Measurements from ENCODE around the gene ATP2B2. TPM values are rescaled to one million over a fixed set of nuclear protein-coding genes. Genes with fewer than 3 reads are reported as not detected.
A peak's percentile ranks its signal among the peaks of the same experiment; 100 is the strongest.

ATP2B2 gene
- polyA plus RNA-seq = under 1 TPM in 2 of 4 donors, not detected in 2; 0.39 to 0.55 TPM
- long read RNA-seq, donor 1 = 0 reads
- long read RNA-seq, donor 2 = 0 reads
- long read RNA-seq, donor 3 = 0 reads
- long read RNA-seq, donor 4 = 0 reads
- long read RNA-seq, donor 5 = 0 reads
- long read RNA-seq, donor 6 = 0 reads
- long read RNA-seq, donor 7 = 0 reads
- long read RNA-seq, donor 8 = 0 reads
- long read RNA-seq, donor 9 = 0 reads
- long read RNA-seq, donor 10 = 0 reads

DNA sequence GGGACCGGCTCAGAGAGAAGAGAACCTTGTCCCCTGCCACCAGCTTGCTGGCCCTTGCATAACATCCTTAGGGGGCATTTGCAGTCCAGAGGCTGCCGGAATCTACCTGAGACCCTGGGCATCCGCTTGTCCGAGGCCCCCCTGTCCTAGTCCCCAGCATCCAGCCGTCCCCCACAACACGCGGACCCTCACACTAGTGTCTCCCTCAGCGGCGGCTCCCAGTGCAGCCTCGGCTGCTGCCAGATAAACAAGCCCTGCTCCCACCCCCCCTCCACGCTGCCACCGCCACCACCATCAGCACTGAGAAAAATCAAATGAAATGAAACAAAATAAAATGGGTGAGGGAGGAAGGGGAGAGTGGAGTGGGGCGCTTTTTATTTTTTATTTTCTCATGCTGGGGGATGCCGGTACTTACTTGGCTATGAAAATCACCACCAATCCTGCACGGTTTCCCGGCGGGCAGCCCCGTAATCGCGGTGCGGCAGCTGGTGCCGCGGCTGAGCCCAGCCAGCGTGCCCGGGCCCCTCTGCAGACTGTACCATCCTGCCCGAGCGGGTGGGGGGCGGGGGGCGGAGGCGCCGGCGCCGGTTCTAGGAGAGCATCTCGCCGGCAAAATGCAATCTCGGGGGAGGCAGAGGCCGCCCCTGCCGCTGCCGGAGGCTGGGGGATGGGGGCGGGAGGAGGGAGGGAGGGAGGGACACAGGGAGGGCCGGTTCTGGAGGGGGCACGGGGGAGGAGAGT is at the start of gene ATP2B2:
Gene ATP2B2, minus strand, starts transcription at position 537 of the 741 bp plus-strand sequence. CDS start 56,043 bp downstream, outside the sequence.
- H3K36me3 ChIP-seq (ENCODE audit: control insufficient read depth in 3 of 3, insufficient read depth in 2 of 3, low read depth in 1 of 3, low read length in 3 of 3) = no peaks in the 10 kb centered on the region
- 5 to 8% (median 6%) methylated on average over 29 to 42 of the region's 42 CpGs for WGBS, 3 donors
- FAIRE-seq = no peak
- no peaks in the 10 kb centered on the region for H3K9me3 ChIP-seq (ENCODE audit: control insufficient read depth in 2 of 2, insufficient read depth in 1 of 2, low read depth in 1 of 2, low read length in 1 of 2)
- H3K4me1 ChIP-seq (ENCODE audit: control insufficient read depth in 3 of 3, insufficient read depth in 2 of 3, low read depth in 1 of 3, low read length in 2 of 3) = no peaks in the 10 kb centered on the region
- DNase-seq = no peak
- no peak within 1 kb of the TSS for H3K4me3 ChIP-seq (ENCODE audit: low read depth in 1 of 3, low read length in 3 of 3)
- H3K27me3 ChIP-seq (ENCODE audit: control insufficient read depth in 3 of 3, insufficient read depth in 3 of 3, low read length in 3 of 3) = peaks cover 0 to 31% (median 10%) of the 10 kb centered on the region in 3 donors
- no peak within 1 kb of the TSS for H3K27ac ChIP-seq (ENCODE audit: low read depth in 1 of 3, low read length in 2 of 3)

DNA sequence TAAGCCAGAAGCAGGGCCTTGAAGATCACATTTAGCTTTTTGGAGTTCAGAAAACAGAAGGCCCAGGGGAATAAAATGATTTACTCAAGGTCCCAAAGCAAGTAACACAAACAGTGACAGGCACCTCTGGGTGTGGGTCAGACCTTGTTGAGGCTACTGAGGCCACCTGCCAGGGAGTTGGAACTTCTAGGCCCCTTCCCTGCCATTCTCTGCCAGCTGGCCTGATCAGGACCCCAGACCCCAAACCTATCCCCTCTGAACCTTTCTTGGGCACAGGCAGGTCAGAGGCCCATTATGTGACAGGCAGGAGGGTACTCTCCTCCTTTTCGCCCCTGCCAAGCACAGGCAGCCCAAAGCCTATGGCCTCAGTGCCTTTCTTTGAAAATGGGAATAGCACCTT is 49.4 kb upstream of the ATP2B2 start:
- H3K4me3 ChIP-seq (ENCODE audit: low read depth in 1 of 3, low read length in 3 of 3) = no peak overlapping the region
- peaks cover 0 to 7% (median 2%) of the 10 kb centered on the region in 3 donors for H3K27me3 ChIP-seq (ENCODE audit: control insufficient read depth in 3 of 3, insufficient read depth in 3 of 3, low read length in 3 of 3)
- DNase-seq (no peak), FAIRE-seq (no peak)
- H3K9me3 ChIP-seq (ENCODE audit: control insufficient read depth in 2 of 2, insufficient read depth in 1 of 2, low read depth in 1 of 2, low read length in 1 of 2) = no peaks in the 10 kb centered on the region
- H3K4me1 ChIP-seq (ENCODE audit: control insufficient read depth in 3 of 3, insufficient read depth in 2 of 3, low read depth in 1 of 3, low read length in 2 of 3) = no peaks in the 10 kb centered on the region
- 90 to 94% (median 92%) methylated on average over 1 of the region's 1 CpG for WGBS, 3 donors
- no peaks in the 10 kb centered on the region for H3K36me3 ChIP-seq (ENCODE audit: control insufficient read depth in 3 of 3, insufficient read depth in 2 of 3, low read depth in 1 of 3, low read length in 3 of 3)
- no peak overlapping the region for H3K27ac ChIP-seq (ENCODE audit: low read depth in 1 of 3, low read length in 2 of 3)

DNA sequence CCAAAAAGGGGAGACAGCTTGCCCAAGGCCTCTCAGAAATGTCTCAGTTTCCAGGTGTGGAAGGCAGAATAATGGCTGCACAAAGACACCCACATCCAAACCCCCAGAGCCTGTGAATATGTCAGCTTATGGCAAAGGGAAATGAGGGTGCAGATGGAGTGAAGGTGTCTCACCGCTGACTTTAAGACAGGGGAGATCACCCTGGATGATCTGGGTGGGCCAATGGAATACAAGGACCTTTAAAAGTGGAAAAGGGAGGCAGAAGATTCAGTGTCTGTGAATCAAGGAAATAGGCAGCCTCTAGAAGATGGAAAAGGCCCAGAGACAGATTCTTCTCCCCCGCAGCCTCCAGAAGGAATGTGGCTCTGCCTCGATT is 48.8 kb upstream of the ATP2B2 start:
- H3K27ac ChIP-seq (ENCODE audit: low read depth in 1 of 3, low read length in 2 of 3) = no peak overlapping the region
- H3K27me3 ChIP-seq (ENCODE audit: control insufficient read depth in 3 of 3, insufficient read depth in 3 of 3, low read length in 3 of 3) = peaks cover 0 to 7% (median 2%) of the 10 kb centered on the region in 3 donors
- H3K4me3 ChIP-seq (ENCODE audit: low read depth in 1 of 3, low read length in 3 of 3) = no peak overlapping the region
- no peaks in the 10 kb centered on the region for H3K4me1 ChIP-seq (ENCODE audit: control insufficient read depth in 3 of 3, insufficient read depth in 2 of 3, low read depth in 1 of 3, low read length in 2 of 3)
- WGBS, 3 donors = 89 to 92% (median 91%) methylated on average over 3 of the region's 3 CpGs
- no peaks in the 10 kb centered on the region for H3K36me3 ChIP-seq (ENCODE audit: control insufficient read depth in 3 of 3, insufficient read depth in 2 of 3, low read depth in 1 of 3, low read length in 3 of 3)
- no peak for FAIRE-seq
- no peak for DNase-seq
- H3K9me3 ChIP-seq (ENCODE audit: control insufficient read depth in 2 of 2, insufficient read depth in 1 of 2, low read depth in 1 of 2, low read length in 1 of 2) = no peaks in the 10 kb centered on the region

DNA sequence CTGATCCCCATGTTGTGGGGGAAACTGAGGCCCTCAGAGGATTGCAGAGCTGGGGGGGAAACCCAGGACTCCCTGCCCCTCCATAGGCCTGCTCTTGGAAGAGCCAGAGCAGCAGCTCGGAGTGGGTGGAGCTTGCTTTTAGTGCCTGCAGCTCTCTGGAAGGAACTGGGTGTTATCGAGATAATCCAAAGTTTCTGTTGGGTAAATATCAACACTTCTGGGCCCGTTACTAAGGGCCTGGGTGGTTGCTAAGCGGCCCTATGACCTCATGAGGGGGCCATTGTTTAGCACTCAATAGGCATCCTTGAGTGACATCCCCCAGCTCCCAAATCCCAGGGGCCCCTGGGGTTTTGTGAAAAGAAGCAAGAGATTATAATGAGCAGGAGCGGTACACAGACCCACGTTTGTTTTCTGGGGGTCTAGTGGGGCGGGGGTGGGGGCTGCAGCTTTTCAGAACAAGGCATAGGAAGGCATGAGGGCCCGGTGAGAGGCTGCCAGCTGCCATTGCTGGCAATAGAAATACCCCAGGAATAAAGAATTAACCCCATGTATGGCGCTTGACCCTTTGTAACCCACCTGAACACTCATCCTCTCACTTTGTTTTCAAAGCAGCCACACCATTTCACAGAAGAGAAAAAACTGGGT is 48.3 kb upstream of the ATP2B2 start:
- 21 to 33% (median 33%) methylated on average over 9 of the region's 9 CpGs for WGBS, 3 donors
- DNase-seq (peak in 1 of 2 donors; percentile 9), FAIRE-seq (no peak)
- Histone ChIP-seq H3K4me1 (ENCODE audit: control insufficient read depth in 3 of 3, insufficient read depth in 2 of 3, low read depth in 1 of 3, low read length in 2 of 3) (no peaks in the 10 kb centered on the region), H3K4me3 (ENCODE audit: low read depth in 1 of 3, low read length in 3 of 3) (no peak overlapping the region), H3K27me3 (ENCODE audit: control insufficient read depth in 3 of 3, insufficient read depth in 3 of 3, low read length in 3 of 3) (peaks cover 0 to 7% (median 2%) of the 10 kb centered on the region in 3 donors), H3K36me3 (ENCODE audit: control insufficient read depth in 3 of 3, insufficient read depth in 2 of 3, low read depth in 1 of 3, low read length in 3 of 3) (no peaks in the 10 kb centered on the region), H3K9me3 (ENCODE audit: control insufficient read depth in 2 of 2, insufficient read depth in 1 of 2, low read depth in 1 of 2, low read length in 1 of 2) (no peaks in the 10 kb centered on the region), H3K27ac (ENCODE audit: low read depth in 1 of 3, low read length in 2 of 3) (no peak overlapping the region)

DNA sequence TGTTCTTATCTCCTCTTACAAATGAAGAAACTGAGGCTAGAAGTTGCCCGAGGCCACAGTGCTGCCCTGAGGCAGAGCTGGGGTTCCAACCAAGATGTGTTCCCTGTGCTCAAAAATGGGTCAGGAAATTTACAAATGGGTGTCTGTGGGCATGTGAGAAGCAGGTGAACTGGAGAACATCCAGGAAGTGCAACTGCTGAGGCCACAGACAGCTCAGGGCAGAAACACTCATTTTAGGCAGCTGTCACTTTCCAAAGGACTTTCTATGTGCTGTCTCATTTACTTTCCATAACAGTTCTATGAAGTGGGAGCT is 47.2 kb upstream of the ATP2B2 start:
- Histone ChIP-seq H3K4me1 (ENCODE audit: control insufficient read depth in 3 of 3, insufficient read depth in 2 of 3, low read depth in 1 of 3, low read length in 2 of 3) (no peaks in the 10 kb centered on the region), H3K9me3 (ENCODE audit: control insufficient read depth in 2 of 2, insufficient read depth in 1 of 2, low read depth in 1 of 2, low read length in 1 of 2) (no peaks in the 10 kb centered on the region), H3K36me3 (ENCODE audit: control insufficient read depth in 3 of 3, insufficient read depth in 2 of 3, low read depth in 1 of 3, low read length in 3 of 3) (no peaks in the 10 kb centered on the region), H3K27ac (ENCODE audit: low read depth in 1 of 3, low read length in 2 of 3) (no peak overlapping the region), H3K4me3 (ENCODE audit: low read depth in 1 of 3, low read length in 3 of 3) (no peak overlapping the region), H3K27me3 (ENCODE audit: control insufficient read depth in 3 of 3, insufficient read depth in 3 of 3, low read length in 3 of 3) (peaks cover 0 to 7% (median 2%) of the 10 kb centered on the region in 3 donors)
- no peak for DNase-seq
- WGBS, 3 donors = 64 to 85% (median 71%) methylated on average over 1 of the region's 1 CpG
- FAIRE-seq = no peak

GRCh38 chr3:10551821-10552630 is 46.6 kb upstream of the ATP2B2 start:
- WGBS, 3 donors = 40 to 67% (median 62%) methylated on average over 19 of the region's 19 CpGs
- H3K4me1 ChIP-seq (ENCODE audit: control insufficient read depth in 3 of 3, insufficient read depth in 2 of 3, low read depth in 1 of 3, low read length in 2 of 3) = no peaks in the 10 kb centered on the region
- H3K9me3 ChIP-seq (ENCODE audit: control insufficient read depth in 2 of 2, insufficient read depth in 1 of 2, low read depth in 1 of 2, low read length in 1 of 2) = no peaks in the 10 kb centered on the region
- peaks cover 0 to 7% (median 0%) of the 10 kb centered on the region in 3 donors for H3K27me3 ChIP-seq (ENCODE audit: control insufficient read depth in 3 of 3, insufficient read depth in 3 of 3, low read length in 3 of 3)
- no peaks in the 10 kb centered on the region for H3K36me3 ChIP-seq (ENCODE audit: control insufficient read depth in 3 of 3, insufficient read depth in 2 of 3, low read depth in 1 of 3, low read length in 3 of 3)
- no peak overlapping the region for H3K27ac ChIP-seq (ENCODE audit: low read depth in 1 of 3, low read length in 2 of 3)
- no peak for DNase-seq
- FAIRE-seq = no peak
- no peak overlapping the region for H3K4me3 ChIP-seq (ENCODE audit: low read depth in 1 of 3, low read length in 3 of 3)

DNA sequence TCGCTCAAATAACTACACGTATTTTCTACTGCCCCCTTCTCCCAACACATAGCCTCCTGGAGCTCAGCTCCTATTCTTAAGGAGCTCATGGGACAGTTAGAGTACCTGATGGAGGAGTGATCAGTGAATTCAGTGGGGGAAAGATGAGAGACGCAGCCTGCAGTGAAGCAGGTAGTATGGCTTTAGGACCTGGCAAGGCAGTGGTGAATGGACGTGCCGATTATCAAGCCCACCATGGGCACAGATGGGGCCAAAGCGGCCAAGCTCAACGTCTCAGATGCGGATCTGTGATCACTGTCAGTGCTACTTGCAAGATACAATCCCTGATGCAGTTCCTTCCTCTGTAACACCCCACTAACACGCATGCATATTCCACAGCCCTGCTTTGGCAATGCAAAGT is 45.8 kb upstream of the ATP2B2 start:
- no peak overlapping the region for H3K27ac ChIP-seq (ENCODE audit: low read depth in 1 of 3, low read length in 2 of 3)
- no peaks in the 10 kb centered on the region for H3K4me1 ChIP-seq (ENCODE audit: control insufficient read depth in 3 of 3, insufficient read depth in 2 of 3, low read depth in 1 of 3, low read length in 2 of 3)
- DNase-seq = no peak
- 80 to 84% (median 83%) methylated on average over 9 of the region's 9 CpGs for WGBS, 3 donors
- FAIRE-seq = no peak
- H3K9me3 ChIP-seq (ENCODE audit: control insufficient read depth in 2 of 2, insufficient read depth in 1 of 2, low read depth in 1 of 2, low read length in 1 of 2) = no peaks in the 10 kb centered on the region
- H3K27me3 ChIP-seq (ENCODE audit: control insufficient read depth in 3 of 3, insufficient read depth in 3 of 3, low read length in 3 of 3) = peaks cover 0 to 7% (median 0%) of the 10 kb centered on the region in 3 donors
- no peak overlapping the region for H3K4me3 ChIP-seq (ENCODE audit: low read depth in 1 of 3, low read length in 3 of 3)
- no peaks in the 10 kb centered on the region for H3K36me3 ChIP-seq (ENCODE audit: control insufficient read depth in 3 of 3, insufficient read depth in 2 of 3, low read depth in 1 of 3, low read length in 3 of 3)

DNA sequence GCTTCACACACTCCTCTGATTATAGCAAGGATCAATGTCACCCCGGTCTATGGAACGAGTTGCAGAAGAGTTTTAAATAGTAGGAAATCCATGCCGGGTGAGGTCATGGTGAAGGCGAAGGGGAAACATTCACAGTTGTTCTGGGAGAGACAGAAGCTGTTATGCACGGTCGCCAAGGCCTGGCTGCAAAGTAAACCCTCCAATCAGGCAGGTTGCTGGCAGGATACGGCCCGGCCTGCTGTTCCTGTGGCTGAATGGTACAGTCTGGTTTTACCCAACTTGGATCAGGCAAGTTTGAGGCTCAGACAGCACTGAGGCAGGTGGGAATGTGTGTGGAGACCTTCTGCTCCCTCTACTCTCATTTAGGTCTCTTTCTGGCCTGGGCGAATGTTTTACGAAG is 45.3 kb upstream of the ATP2B2 start:
- 64 to 76% (median 74%) methylated on average over 10 of the region's 10 CpGs for WGBS, 3 donors
- Histone ChIP-seq H3K4me1 (ENCODE audit: control insufficient read depth in 3 of 3, insufficient read depth in 2 of 3, low read depth in 1 of 3, low read length in 2 of 3) (no peaks in the 10 kb centered on the region), H3K36me3 (ENCODE audit: control insufficient read depth in 3 of 3, insufficient read depth in 2 of 3, low read depth in 1 of 3, low read length in 3 of 3) (no peaks in the 10 kb centered on the region), H3K27me3 (ENCODE audit: control insufficient read depth in 3 of 3, insufficient read depth in 3 of 3, low read length in 3 of 3) (peaks cover 0 to 7% (median 0%) of the 10 kb centered on the region in 3 donors), H3K4me3 (ENCODE audit: low read depth in 1 of 3, low read length in 3 of 3) (no peak overlapping the region), H3K9me3 (ENCODE audit: control insufficient read depth in 2 of 2, insufficient read depth in 1 of 2, low read depth in 1 of 2, low read length in 1 of 2) (no peaks in the 10 kb centered on the region), H3K27ac (ENCODE audit: low read depth in 1 of 3, low read length in 2 of 3) (no peak overlapping the region)
- FAIRE-seq (no peak), DNase-seq (no peak)

Data from small intestine (tissue), 16 donors.